CD14-positive monocyte (primary cell): ENCODE measurements around the gene CCDC38. TPM values are rescaled to one million over a fixed set of nuclear protein-coding genes. Genes with fewer than 3 reads are reported as not detected.

Source experiments
- DNase-seq, 3 donors: peaks; one replicate each; pipeline ENCODE4 v3.0.0-alpha.2; 2011 to 2022
- H2AFZ ChIP-seq: 2 replicates; pipeline ENCODE4 v1.6.0; 2012; ENCODE audit warnings: mild to moderate bottlenecking, low read depth, low read length, inconsistent platforms; ENCODE audit not compliant: insufficient read depth, poor library complexity, severe bottlenecking
- H3K27ac ChIP-seq, 2 donors: 1 replicate in 1 of 2; 2 replicates in 1 of 2; pipeline ENCODE4 v1.5.1; 2012 to 2013; ENCODE audit warnings: low read length in 2 of 2, control low read depth in 1 of 2, inconsistent platforms in 1 of 2, low read depth in 1 of 2, mild to moderate bottlenecking in 1 of 2
- H3K27me3 ChIP-seq, 2 donors: one replicate each; pipeline versions ENCODE4 v1.6.0 to v1.6.1; 2011 to 2013; ENCODE audit warnings: low read length in 2 of 2; ENCODE audit not compliant: control insufficient read depth in 2 of 2, insufficient read depth in 2 of 2
- H3K36me3 ChIP-seq, 2 donors: replicated peaks in 1 of 2; 1 replicate in 1 of 2; 2 replicates in 1 of 2; pipeline versions ENCODE4 v1.5.1 to v1.6.1; 2012 to 2013; ENCODE audit warnings: low read length in 2 of 2, control low read depth in 1 of 2, inconsistent platforms in 1 of 2, mild to moderate bottlenecking in 1 of 2; ENCODE audit not compliant: insufficient read depth in 2 of 2, control insufficient read depth in 1 of 2
- H3K4me1 ChIP-seq, 2 donors: 1 replicate in 1 of 2; 2 replicates in 1 of 2; pipeline versions ENCODE4 v1.5.1 to v1.6.1; 2012 to 2013; ENCODE audit warnings: low read length in 2 of 2, control low read depth in 1 of 2, inconsistent platforms in 1 of 2, mild to moderate bottlenecking in 1 of 2, moderate library complexity in 1 of 2; ENCODE audit not compliant: insufficient read depth in 2 of 2, control insufficient read depth in 1 of 2
- H3K4me2 ChIP-seq: replicated peaks from 2 replicates; pipeline ENCODE3; 2012; ENCODE audit warnings: low read length, moderate library complexity, mild to moderate bottlenecking; ENCODE audit not compliant: poor library complexity, severe bottlenecking; ENCODE audit errors: extremely low read depth
- H3K4me3 ChIP-seq, 3 experiments: fragments of 200-600 bp in 1 of 3; sonication (generic) in 1 of 3; replicated peaks in 1 of 3; 1 replicate in 2 of 3; 2 replicates in 1 of 3; pipeline ENCODE4 v1.5.1; 2011 to 2013; ENCODE audit warnings: low read length in 3 of 3, mild to moderate bottlenecking in 3 of 3, control low read depth in 2 of 3, low read depth in 2 of 3, inconsistent platforms in 1 of 3, moderate library complexity in 1 of 3
- H3K79me2 ChIP-seq: 2 replicates; pipeline ENCODE4 v1.6.0; 2012; ENCODE audit warnings: mild to moderate bottlenecking, control low read depth, inconsistent platforms, low read length, moderate library complexity; ENCODE audit not compliant: insufficient read depth
- H3K9ac ChIP-seq: 2 replicates; pipeline ENCODE4 v1.6.0; 2017; ENCODE audit warnings: low read length, mild to moderate bottlenecking; ENCODE audit not compliant: insufficient read depth, poor library complexity, severe bottlenecking
- H3K9me3 ChIP-seq, 2 donors: replicated peaks in 1 of 2; 1 replicate in 1 of 2; 2 replicates in 1 of 2; pipeline versions ENCODE4 v1.5.1 to v1.6.1; 2012 to 2013; ENCODE audit warnings: low read length in 2 of 2, control low read depth in 1 of 2; ENCODE audit not compliant: control insufficient read depth in 1 of 2, insufficient read depth in 1 of 2
- H4K20me1 ChIP-seq: 2 replicates; pipeline ENCODE4 v1.6.0; 2012; ENCODE audit warnings: mild to moderate bottlenecking, low read length, control low read depth, moderate library complexity; ENCODE audit not compliant: insufficient read depth
- H3K27ac Mint-ChIP-seq, 7 donors: one replicate each; pipeline ENCODE4 v1.8.0; 2020; ENCODE audit warnings: mild to moderate bottlenecking in 7 of 7, mixed read lengths in 7 of 7, moderate library complexity in 6 of 7, inconsistent platforms in 2 of 7
- H3K27me3 Mint-ChIP-seq, 3 donors: one replicate each; pipeline ENCODE4 v1.8.0; 2021 to 2022; ENCODE audit warnings: low read depth in 3 of 3, mild to moderate bottlenecking in 3 of 3, mixed read lengths in 3 of 3, moderate library complexity in 3 of 3, inconsistent platforms in 1 of 3
- H3K36me3 Mint-ChIP-seq, 2 donors: one replicate each; pipeline ENCODE4 v1.8.0; 2020; ENCODE audit warnings: mixed read lengths in 2 of 2, inconsistent platforms in 1 of 2, mild to moderate bottlenecking in 1 of 2
- H3K4me1 Mint-ChIP-seq: one replicate; pipeline ENCODE4 v1.8.0; 2020; ENCODE audit warnings: mild to moderate bottlenecking, mixed read lengths
- H3K4me3 Mint-ChIP-seq, 2 donors: one replicate each; pipeline ENCODE4 v1.8.0; 2020; ENCODE audit warnings: mild to moderate bottlenecking in 2 of 2, mixed read lengths in 2 of 2, moderate library complexity in 1 of 2
- H3K9me3 Mint-ChIP-seq, 7 donors: one replicate each; pipeline ENCODE4 v1.8.0; 2020 to 2022; ENCODE audit warnings: mixed read lengths in 7 of 7, mild to moderate bottlenecking in 6 of 7, moderate library complexity in 6 of 7, inconsistent platforms in 2 of 7
- WGBS: methylation state at CpG from one replicate; pipeline ENCODE4 v1.1.5; 2013; ENCODE audit warnings: missing lambda C conversion rate; ENCODE audit not compliant: insufficient coverage; 5-methylcytosine and 5-hydroxymethylcytosine counted together
- intact Hi-C, 2 donors: fragments of 100-400 bp; cut with micrococcal nuclease; formaldehyde crosslinking; loops; one replicate each; pipeline versions ENCODE4 v1.15.0 to v1.15.1; 2023
- polyA plus RNA-seq, 3 donors: library from polyadenylated mRNA; depleted of rRNA in 1 of 3; unstranded in 2 of 3; stranded (reverse) in 1 of 3; fragments of 300-500 nt in 2 of 3; fragments of >200 nt in 1 of 3; fragmentation: Illumina TruSeq in 2 of 3; gene quantifications; 1 replicate in 2 of 3; 2 replicates in 1 of 3; pipeline ENCODE4 v1.2.3, GENCODE V29; 2012 to 2021
- TF ChIP-seq, protein P1 (sequence below): fragments of 200-600 bp; IDR thresholded peaks from one replicate; pipeline ENCODE4 v1.8.0; 2022; ENCODE audit warnings: antibody characterized with exemption, mild to moderate bottlenecking

Gene CCDC38
- polyA plus RNA-seq, 3 donors, result not detected

DNA sequence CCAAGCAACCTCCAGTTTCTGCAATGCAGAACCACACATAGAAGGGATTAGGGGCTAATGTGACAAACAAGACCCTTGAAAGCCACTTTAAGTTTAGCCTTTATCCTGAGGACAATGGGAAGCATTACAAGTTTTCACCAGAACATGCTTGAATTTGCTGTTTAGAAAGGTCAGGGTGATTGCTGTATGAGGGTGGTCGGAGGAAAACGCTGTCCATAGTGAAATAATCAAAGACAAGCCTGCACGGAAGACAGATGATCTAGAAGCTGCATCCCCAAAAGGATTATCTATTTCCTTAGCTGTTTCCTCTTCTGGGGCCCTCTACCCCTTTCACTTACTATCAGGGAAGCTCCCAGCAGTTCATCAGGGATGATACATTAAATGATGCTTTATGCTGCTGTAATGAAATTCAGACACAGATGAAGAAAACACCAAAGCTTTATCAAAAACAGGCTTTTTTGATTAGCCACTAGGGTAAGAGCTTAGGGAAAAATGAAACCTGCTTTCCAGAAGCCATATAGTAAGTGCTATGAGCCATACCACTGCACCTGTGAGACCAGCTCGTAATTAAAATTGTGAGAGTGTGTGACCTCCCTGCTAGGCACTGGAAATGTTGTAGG lies 47.2 kb upstream of the CCDC38 start:
- Histone ChIP-seq H3K9ac (no peak overlapping the region), H3K36me3 (peaks cover 71 to 90% of the 10 kb centered on the region in 2 donors), H3K4me3 (no peak overlapping the region), H2AFZ (no peak overlapping the region), H3K4me2 (no peak overlapping the region), H3K27me3 (no peaks in the 10 kb centered on the region), H4K20me1 (no peaks in the 10 kb centered on the region), H3K4me1 (peaks cover 7 to 8% of the 10 kb centered on the region in 2 donors), H3K79me2 (peaks cover 14% of the 10 kb centered on the region), H3K9me3 (no peaks in the 10 kb centered on the region), H3K27ac (peak overlapping the region in 1 of 2 donors; percentile 38)
- Mint-ChIP-seq H3K4me3 (no peak overlapping the region), H3K27ac (peak overlapping the region in 2 of 7 donors; percentile 52 to 70), H3K36me3 (peaks cover 73 to 91% of the 10 kb centered on the region in 2 donors), H3K4me1 (peaks cover 17% of the 10 kb centered on the region), H3K27me3 (no peaks in the 10 kb centered on the region), H3K9me3 (no peaks in the 10 kb centered on the region)
- no peak for DNase-seq
- WGBS, result 75% methylated on average over 1 of the region's 4 CpGs
- TF ChIP-seq, protein P1, sequence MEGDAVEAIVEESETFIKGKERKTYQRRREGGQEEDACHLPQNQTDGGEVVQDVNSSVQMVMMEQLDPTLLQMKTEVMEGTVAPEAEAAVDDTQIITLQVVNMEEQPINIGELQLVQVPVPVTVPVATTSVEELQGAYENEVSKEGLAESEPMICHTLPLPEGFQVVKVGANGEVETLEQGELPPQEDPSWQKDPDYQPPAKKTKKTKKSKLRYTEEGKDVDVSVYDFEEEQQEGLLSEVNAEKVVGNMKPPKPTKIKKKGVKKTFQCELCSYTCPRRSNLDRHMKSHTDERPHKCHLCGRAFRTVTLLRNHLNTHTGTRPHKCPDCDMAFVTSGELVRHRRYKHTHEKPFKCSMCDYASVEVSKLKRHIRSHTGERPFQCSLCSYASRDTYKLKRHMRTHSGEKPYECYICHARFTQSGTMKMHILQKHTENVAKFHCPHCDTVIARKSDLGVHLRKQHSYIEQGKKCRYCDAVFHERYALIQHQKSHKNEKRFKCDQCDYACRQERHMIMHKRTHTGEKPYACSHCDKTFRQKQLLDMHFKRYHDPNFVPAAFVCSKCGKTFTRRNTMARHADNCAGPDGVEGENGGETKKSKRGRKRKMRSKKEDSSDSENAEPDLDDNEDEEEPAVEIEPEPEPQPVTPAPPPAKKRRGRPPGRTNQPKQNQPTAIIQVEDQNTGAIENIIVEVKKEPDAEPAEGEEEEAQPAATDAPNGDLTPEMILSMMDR, result no peak
- intact Hi-C loops, result loop anchor here in 1 of 2 donors (10.0 kb wide), 1 partner anchor 55 kb away; no protein-coding TSS in a partner anchor

- no peaks in the 10 kb centered on the region for H3K27me3 ChIP-seq
- H4K20me1 ChIP-seq, result no peaks in the 10 kb centered on the region
- Mint-ChIP-seq H3K27ac (peak overlapping the region in 3 of 7 donors; percentile 21 to 70 (median 36)), H3K4me1 (peaks cover 10% of the 10 kb centered on the region), H3K36me3 (peaks cover 76 to 90% of the 10 kb centered on the region in 2 donors), H3K4me3 (no peak overlapping the region), H3K9me3 (no peaks in the 10 kb centered on the region), H3K27me3 (no peaks in the 10 kb centered on the region)
- 99% methylated on average over 6 of the region's 11 CpGs for WGBS
- intact Hi-C loops, result no loop called here
- H3K79me2 ChIP-seq, result peaks cover 5% of the 10 kb centered on the region
- no peaks in the 10 kb centered on the region for H3K9me3 ChIP-seq
- no peak overlapping the region for H3K4me3 ChIP-seq
- no peaks in the 10 kb centered on the region for H3K4me1 ChIP-seq
- no peak overlapping the region for H3K9ac ChIP-seq
- no peak overlapping the region for H3K27ac ChIP-seq
- DNase-seq, result no peak
- H3K36me3 ChIP-seq, result peaks cover 75 to 99% of the 10 kb centered on the region in 2 donors
- H3K4me2 ChIP-seq, result no peak overlapping the region
- TF ChIP-seq, protein P1, result no peak
- H2AFZ ChIP-seq, result no peak overlapping the region
These were observed 46.3 kb upstream of the CCDC38 start for GRCh38 chr12:95988506-95989275.
